GM21423 (cell line): ENCODE measurements around the gene CAPZA3.
"Not testable (repeated sequence)": the region's sequence is repeated elsewhere in the genome, so short reads cannot be mapped to it uniquely, and the experiment has no call there.

Experiments used
- ATAC-seq: cut with Tn5 transposase; IDR thresholded peaks from one replicate; pipeline ENCODE4 v1.9.1; 2021; ENCODE audit warnings: mild to moderate bottlenecking, moderate library complexity; ENCODE audit not compliant: unreplicated experiment

Gene CAPZA3

GRCh38 chr12:18752947-18753346 lies 15.0 kb downstream of the CAPZA3 start:
- no peak for ATAC-seq

- ATAC-seq = no peak
Observed at GRCh38 chr12:18753481-18754123, 15.7 kb downstream of the CAPZA3 start.

- no peak for ATAC-seq
Observed at GRCh38 chr12:18754124-18754707, 16.3 kb downstream of the CAPZA3 start.

- no peak for ATAC-seq
Observed at GRCh38 chr12:18755341-18755740, 17.4 kb downstream of the CAPZA3 start.

GRCh38 chr12:18766479-18766878 lies 28.6 kb downstream of the CAPZA3 start:
- ATAC-seq = not testable (repeated sequence)

- ATAC-seq = no peak
Observed at GRCh38 chr12:18782827-18783226, 44.9 kb downstream of the CAPZA3 start.

GRCh38 chr12:18785465-18785864 lies 47.5 kb downstream of the CAPZA3 start:
- not testable (repeated sequence) for ATAC-seq
